ENCODE measurements around the gene KCNMA1. TPM values are rescaled to one million over a fixed set of nuclear protein-coding genes. Genes with fewer than 3 reads are reported as not detected.

The KCNMA1 gene
- total RNA-seq, 1 donor from 2014 or later, result not detected

DNA sequence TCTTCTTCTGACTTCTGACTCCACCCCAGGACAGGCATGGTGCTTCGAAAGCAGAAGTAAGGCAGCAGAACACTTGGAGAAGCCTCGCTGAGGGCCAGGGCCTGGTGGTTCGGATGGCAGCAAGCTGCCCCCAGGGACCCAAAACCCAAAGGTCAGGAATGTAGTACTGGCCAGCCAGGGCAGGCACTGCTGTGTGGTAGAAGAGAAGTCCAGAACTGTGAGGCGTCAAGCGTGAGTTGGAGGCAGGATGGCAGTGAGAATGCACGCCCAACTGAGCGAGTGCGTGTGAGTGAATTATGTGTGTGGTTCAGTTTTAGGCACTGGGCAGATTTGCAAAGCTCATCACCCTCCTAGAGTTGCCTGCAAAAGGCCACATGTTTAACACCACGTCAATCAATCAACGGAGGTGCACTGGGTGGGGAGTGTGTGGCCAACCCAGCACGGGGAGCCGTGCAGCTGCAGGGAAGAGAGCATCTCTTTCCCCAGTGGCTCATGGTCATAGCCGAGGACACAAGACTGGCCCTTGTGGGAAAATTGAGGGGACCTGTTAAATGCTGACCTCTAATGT is 144.3 kb downstream of the KCNMA1 start:
- no peak for DNase-seq (ENCODE audit: low read depth in 2 of 2)

GRCh38 chr10:77492368-77492994 is 145.1 kb downstream of the KCNMA1 start:
- no peak for DNase-seq (ENCODE audit: low read depth in 2 of 2)

DNA sequence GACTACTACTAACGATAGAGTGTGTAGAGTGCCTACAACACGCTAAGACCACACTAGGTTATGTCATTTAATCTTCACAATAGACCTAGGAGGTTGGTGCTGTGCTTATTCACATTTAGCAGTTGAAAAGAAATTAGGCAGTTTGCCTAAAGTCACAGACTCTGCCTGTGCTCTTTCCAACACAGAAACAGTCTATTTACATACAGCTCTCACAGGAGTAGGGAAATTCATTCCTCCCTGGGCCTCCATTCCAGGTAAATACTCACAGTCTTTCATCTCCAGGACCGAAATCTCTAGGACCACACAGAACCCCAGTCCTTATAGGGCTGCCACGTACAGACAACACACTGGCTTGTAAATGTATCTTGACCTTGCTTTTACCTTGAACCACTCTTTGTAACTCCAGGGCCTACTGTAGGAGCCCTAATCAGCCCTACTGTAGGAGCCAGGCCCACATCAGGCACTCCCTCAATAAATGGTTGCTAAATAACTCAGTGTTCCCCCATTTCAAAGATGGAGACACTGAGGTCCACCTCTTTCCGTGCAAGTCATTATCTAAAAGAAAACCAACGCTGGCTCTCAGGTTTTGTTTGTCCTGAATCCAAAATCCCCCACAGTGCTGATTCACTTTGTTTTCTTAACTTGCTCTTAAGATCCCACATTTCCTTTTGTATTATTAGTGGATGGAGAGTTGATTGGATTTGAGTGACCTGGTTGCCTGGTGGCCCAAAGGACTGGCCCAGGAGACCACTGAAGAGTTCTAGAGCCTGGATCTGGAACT is 146.9 kb downstream of the KCNMA1 start:
- peak in 1 of 2 donors; percentile 36 for DNase-seq (ENCODE audit: low read depth in 2 of 2)

DNA sequence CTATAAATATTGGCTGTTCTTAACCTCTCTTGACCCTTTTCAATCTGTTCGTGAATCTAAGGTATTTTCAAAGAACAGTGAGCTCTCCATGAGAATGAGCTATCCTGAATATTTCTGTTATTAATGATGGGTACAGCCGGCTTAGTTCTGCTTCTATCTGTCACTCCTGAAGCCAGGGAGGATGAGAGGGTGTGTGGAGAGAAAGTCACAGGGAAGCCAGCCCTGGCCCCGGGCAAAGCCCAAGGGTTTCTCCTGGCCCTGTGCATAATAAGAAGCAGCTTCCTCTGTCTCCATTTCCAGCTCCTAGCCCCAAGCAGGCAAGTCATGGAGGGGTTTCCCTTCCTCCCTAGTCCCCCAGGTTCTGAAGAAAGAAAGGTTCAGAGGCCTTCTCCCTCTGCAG is 151.1 kb downstream of the KCNMA1 start:
- no peak for DNase-seq (ENCODE audit: low read depth in 2 of 2)

GRCh38 chr10:77485847-77486246 is 151.8 kb downstream of the KCNMA1 start:
- no peak for DNase-seq (ENCODE audit: low read depth in 2 of 2)

DNA sequence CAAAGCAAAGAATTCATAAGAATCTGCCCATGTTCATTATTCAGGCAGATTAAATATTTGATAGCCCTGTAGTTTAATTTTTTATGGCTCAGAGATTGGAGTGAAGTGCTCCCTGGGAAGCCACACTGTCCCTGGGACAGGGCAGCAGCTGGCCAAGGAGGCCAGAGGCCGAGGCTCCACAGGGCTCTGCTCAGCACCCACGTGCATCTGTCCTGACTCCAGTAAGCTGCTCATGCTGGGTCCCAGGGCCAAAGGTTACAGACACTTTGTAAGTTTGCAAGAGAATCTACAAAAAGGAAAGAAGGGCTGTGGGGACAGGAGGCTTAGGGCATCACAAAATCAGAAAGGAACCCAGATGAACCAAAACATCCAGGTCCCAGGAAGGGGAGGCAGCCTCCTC is 155.5 kb downstream of the KCNMA1 start:
- no peak for DNase-seq (ENCODE audit: low read depth in 2 of 2)

DNA sequence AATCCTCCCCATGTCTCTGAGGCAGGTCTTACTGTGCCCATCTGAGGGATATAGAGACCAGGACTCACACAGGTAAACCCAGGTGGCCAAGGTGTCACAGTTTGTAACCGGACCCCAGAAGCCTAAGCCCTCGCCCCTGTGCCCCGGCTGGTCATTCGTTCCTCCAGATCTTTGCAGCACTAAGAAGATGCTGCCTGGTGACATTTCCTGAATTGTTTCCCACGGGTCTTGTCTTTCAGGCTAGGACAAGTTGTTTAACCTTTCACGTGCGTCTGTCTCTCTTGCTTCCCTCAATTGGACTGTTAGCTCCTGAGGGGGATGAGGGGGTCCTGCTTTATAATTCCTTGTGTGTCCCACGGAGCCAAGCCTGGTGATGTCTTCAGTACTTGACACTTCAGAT is 158.0 kb downstream of the KCNMA1 start:
- DNase-seq (ENCODE audit: low read depth in 2 of 2), result no peak

DNA sequence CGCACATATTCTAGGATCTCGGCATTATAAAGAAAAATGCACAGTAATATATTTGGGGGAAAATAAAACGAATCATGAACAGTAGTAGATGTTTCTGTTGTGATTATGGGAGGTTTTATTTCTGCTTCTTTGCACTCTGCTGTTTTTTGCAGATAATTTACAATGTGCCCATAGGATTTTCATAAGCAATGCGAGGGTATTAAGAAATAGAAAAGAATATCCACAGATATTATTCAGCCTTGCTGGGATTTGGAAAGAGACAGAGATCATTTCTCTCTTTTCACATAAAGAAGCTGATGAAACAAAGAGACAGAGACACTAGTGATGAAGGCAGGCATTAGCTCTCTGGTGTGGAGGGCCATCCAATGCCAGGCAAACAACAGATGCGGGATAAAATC is 158.6 kb downstream of the KCNMA1 start:
- no peak for DNase-seq (ENCODE audit: low read depth in 2 of 2)

DNA sequence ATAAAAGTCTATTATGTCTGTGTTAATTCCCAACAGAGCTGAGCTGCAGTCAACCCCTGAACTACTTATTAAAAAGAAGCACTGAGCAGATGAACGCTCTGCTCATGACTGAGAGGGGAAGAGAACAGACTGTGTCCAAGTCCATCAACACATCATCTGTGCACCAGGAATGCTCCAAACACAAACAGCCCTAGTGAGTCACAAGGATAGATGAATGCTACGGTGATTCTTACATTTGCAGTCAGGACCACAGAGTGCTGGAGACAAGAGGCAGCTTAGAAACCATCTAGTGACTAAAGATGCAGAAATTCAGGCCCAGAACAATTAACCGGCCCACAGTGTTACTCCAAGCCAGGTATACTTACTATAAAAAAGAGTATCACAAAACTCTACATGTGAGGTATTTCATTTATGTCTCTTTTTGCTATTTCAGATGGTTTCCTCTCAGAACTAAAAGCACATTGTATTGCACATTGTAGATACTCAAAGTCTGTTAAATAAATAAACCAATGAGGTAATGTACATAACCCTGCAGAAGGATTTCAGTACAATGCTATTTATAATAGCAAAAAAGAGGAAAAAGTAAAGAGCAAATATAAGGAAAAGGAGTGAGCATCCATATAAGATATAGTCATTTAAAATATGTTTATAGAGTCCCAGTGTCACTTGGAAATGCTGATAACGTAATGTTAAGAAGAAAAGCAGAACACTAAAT is 159.2 kb downstream of the KCNMA1 start:
- peak in 1 of 2 donors; percentile 74 for DNase-seq (ENCODE audit: low read depth in 2 of 2)

- no peak for DNase-seq (ENCODE audit: low read depth in 2 of 2)
These were observed 162.1 kb downstream of the KCNMA1 start for GRCh38 chr10:77475522-77475921.

GRCh38 chr10:77474939-77475338 is 162.7 kb downstream of the KCNMA1 start:
- no peak for DNase-seq (ENCODE audit: low read depth in 2 of 2)

- no peak for DNase-seq (ENCODE audit: low read depth in 2 of 2)
These were observed 163.2 kb downstream of the KCNMA1 start for GRCh38 chr10:77474386-77474785.

DNA sequence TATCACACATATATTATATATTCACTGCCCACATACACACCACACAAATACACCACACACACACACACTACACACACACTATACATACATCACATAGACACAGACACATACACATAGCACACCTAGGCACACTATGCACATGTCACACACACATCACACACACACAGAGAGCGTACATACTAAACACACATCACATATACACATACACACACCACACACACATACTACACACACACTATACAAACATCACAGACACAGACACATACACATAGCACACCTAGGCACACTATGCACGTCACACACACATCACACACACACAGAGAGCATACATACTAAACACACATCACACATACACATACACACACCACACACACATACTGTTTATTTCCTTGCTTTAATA is 165.5 kb downstream of the KCNMA1 start:
- DNase-seq (ENCODE audit: low read depth in 2 of 2), result no peak

DNA sequence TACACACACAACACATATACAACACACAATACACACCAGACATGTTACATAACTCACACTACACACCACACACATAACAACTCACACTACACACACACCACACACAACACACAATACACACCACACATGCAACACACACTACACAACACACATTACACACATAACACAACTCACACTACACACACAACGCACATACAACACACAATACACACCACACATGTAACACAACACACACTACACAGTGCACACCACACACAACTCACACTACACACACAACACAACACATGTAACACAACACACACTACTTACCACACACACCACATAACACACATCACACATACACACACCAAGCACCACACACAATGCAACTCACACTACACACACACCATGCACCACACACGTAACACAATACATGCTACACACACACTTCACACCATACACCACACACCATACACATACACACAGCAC is 166.5 kb downstream of the KCNMA1 start:
- DNase-seq (ENCODE audit: low read depth in 2 of 2), result no peak

DNA sequence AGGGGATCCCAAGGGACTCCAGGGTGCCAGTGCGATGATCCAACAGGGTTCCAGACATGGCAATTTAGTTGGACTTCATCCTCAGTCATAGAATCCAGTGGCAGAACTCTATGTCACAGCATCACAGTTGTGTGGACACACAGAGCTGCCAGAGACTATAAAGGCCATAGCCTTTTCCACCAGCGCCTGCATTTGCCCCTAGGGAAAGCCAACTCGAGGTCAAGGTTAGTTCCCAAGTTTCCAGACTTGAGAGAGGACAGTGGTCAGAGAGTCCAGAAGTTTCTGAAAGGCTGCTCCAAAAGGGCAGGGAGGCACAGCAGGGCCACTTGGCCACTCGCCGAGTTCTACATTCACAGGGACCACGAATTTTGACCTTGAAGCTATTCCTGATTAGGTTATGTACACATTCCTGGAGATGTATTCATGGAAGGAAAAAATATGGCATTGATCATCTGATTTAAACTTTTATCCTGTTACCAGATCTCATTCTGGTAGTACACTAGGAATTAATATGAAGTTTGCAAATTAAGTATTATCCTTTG is 170.1 kb downstream of the KCNMA1 start:
- DNase-seq (ENCODE audit: low read depth in 2 of 2), result no peak

DNA sequence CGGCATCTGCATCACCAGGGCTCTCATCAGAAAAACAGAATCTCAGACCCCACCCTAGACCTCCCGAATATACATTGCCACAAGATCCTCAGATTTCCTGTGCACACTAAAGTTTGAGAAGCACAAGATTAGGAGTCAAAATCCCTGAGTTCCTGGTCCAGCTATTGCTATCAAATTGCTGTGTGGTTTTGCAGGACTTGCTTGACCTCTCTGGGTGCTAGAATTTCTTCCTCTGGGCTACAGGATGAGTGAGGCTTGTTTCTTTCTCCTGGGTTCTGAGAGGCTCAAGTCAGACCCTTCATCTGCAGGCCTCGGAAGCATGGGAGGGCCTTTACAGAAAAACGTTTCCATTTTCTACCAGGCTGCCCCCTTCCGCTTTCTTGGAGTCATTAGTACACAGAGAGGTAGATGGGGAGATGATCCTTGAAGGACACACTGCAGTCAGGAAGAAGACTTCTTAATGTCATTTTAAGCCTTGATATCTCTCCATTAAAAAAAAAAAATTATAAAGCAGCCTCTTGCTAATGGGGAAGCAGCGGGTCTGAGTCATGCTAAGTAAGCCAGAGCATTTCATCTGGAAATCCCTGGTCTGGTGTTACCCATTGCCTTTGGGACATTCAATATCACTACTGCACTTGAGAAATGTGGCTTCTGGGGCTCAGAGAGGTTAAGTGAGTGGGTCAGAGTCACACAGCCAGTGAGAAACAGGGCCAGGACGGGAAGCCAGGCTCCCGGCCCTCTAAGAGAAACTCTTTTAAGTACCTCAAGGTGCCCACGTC is 173.5 kb downstream of the KCNMA1 start:
- DNase-seq (ENCODE audit: low read depth in 2 of 2), result peak in 1 of 2 donors; percentile 46

GRCh38 chr10:77463499-77463898 is 174.1 kb downstream of the KCNMA1 start:
- no peak for DNase-seq (ENCODE audit: low read depth in 2 of 2)

- no peak for DNase-seq (ENCODE audit: low read depth in 2 of 2)
These were observed 175.8 kb downstream of the KCNMA1 start for GRCh38 chr10:77461636-77462296.

DNA sequence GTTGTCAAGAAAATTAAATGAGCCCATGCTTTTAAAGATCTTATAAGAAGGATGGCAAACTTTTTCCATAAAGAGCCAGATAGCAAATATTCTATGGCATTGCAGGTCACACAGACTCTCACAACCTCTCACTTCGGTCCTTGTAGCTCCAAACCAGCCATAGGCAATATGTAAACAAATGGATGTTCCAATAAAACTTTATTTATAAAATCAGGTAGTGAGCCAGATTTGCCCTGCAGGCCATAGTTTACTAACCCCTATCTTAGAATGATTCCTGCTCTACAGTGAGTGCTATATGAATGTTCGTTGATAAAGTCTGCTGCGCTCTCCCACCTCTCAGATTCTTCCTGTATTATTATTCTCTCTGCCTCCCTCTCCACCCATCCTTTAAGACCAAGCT is 177.7 kb downstream of the KCNMA1 start:
- DNase-seq (ENCODE audit: low read depth in 2 of 2), result no peak

GRCh38 chr10:77458986-77459590 is 178.5 kb downstream of the KCNMA1 start:
- no peak for DNase-seq (ENCODE audit: low read depth in 2 of 2)

Data from lung microvascular endothelial cell (primary cell).